HepG2 (cell line): Measurements from ENCODE around the gene MYH9. TPM values are rescaled to one million over a fixed set of nuclear protein-coding genes. Genes with fewer than 3 reads are reported as not detected.

ENCODE experiments used
- ATAC-seq: fragments of 200-7000 bp; cut with Tn5 transposase; 3 replicates; pipeline ENCODE4 v1.9.1; 2020; ENCODE audit warnings: mild to moderate bottlenecking, moderate library complexity
- BruUV-seq: library from RNA; stranded (reverse); fragments of 400-500 nt; replicated peaks from 2 replicates; lab custom pipeline; 2021; lab: Mats Ljungman, UMichigan
- CTCF ChIA-PET: fragments of 300-600 bp; formaldehyde crosslinking; extraction: SDS; loops from one replicate; lab custom pipeline; 2021; ENCODE audit warnings: low total read pairs, inconsistent platforms, low intra/inter-chr PET ratio; lab: Yijun Ruan, JAX
- POLR2A ChIA-PET: fragments of 350-600 bp; sonication (Branson Sonifier 250); formaldehyde crosslinking; loops from one replicate; lab custom pipeline; 2020; ENCODE audit warnings: antibody characterized with exemption, inconsistent platforms; lab: Yijun Ruan, JAX
- DNase-seq: peaks from one replicate; pipeline ENCODE4 v3.0.0-alpha.2; 2015; ENCODE audit warnings: low spot score
- FAIRE-seq: peaks from 3 replicates; lab custom pipeline; 2011; peaks lifted over from hg19 to GRCh38; lab: Jason Lieb, UNC
- H2AFZ ChIP-seq: one replicate; pipeline ENCODE4 v1.6.1; 2011; ENCODE audit warnings: low read length, inconsistent platforms
- H3K27ac ChIP-seq: fragments of 300-600 bp; 3 replicates; pipeline ENCODE4 v1.8.0; 2011; ENCODE audit warnings: mixed run types, mild to moderate bottlenecking, mixed read lengths, low read length, inconsistent platforms; ENCODE audit not compliant: insufficient read depth; ENCODE audit errors: extremely low read length
- H3K27me3 ChIP-seq, 2 experiments: fragments of 200-600 bp in 1 of 2; 2 replicates in 1 of 2; 3 replicates in 1 of 2; pipeline versions ENCODE4 v1.6.0 to v1.8.0; 2011; ENCODE audit warnings: low read length in 2 of 2, mild to moderate bottlenecking in 2 of 2, moderate library complexity in 2 of 2, inconsistent platforms in 1 of 2; ENCODE audit not compliant: insufficient read depth in 2 of 2, control insufficient read depth in 1 of 2
- H3K36me3 ChIP-seq, 2 experiments: fragments of 200-600 bp in 1 of 2; replicated peaks in 1 of 2; 2 replicates in 1 of 2; 3 replicates in 1 of 2; pipeline versions ENCODE4 v1.5.1 to v1.8.0; 2011; ENCODE audit warnings: low read length in 2 of 2, inconsistent platforms in 1 of 2; ENCODE audit not compliant: insufficient read depth in 2 of 2, control insufficient read depth in 1 of 2
- H3K4me1 ChIP-seq: 2 replicates; pipeline ENCODE4 v1.5.1; 2012; ENCODE audit warnings: low read length, inconsistent platforms; ENCODE audit not compliant: insufficient read depth
- H3K4me2 ChIP-seq: 2 replicates; pipeline ENCODE4 v1.6.0; 2011; ENCODE audit warnings: low read depth, low read length, inconsistent platforms
- H3K4me3 ChIP-seq, 3 experiments: fragments of 200-600 bp in 1 of 3; sonication (generic), shearing (Covaris generic) in 1 of 3; replicated peaks in 1 of 3; 2 replicates each; pipeline ENCODE4 v1.5.1; 2011 to 2016; ENCODE audit warnings: low read length in 3 of 3, inconsistent platforms in 2 of 3, low read depth in 2 of 3, mild to moderate bottlenecking in 2 of 3, control low read depth in 1 of 3, mixed read lengths in 1 of 3; ENCODE audit not compliant: insufficient read depth in 1 of 3
- H3K79me2 ChIP-seq: one replicate; pipeline ENCODE4 v1.6.1; 2011; ENCODE audit warnings: low read length, inconsistent platforms; ENCODE audit not compliant: insufficient read depth
- H3K9ac ChIP-seq: 2 replicates; pipeline ENCODE4 v1.6.0; 2011; ENCODE audit warnings: mild to moderate bottlenecking, low read depth, low read length, inconsistent platforms; ENCODE audit not compliant: insufficient read depth
- H3K9me3 ChIP-seq: 2 replicates; pipeline ENCODE4 v1.5.1; 2012; ENCODE audit warnings: mild to moderate bottlenecking, low read length
- H4K20me1 ChIP-seq: 2 replicates; pipeline ENCODE4 v1.6.0; 2011; ENCODE audit warnings: inconsistent platforms, mild to moderate bottlenecking, low read length, moderate library complexity; ENCODE audit not compliant: insufficient read depth
- BHLHE40 ChIP-seq: IDR thresholded peaks from 2 replicates; pipeline ENCODE4 v1.6.1; 2011; ENCODE audit warnings: low read length, improper control_type of control experiment
- FOXK1 ChIP-seq: sonication (generic); formaldehyde crosslinking; IDR thresholded peaks from 2 replicates; pipeline ENCODE4 v1.4.0; 2020; ENCODE audit warnings: low read depth, missing genetic modification reagents, borderline replicate concordance
- GFI1 ChIP-seq: sonication (generic); formaldehyde crosslinking; IDR thresholded peaks from 2 replicates; pipeline ENCODE4 v1.5.0; 2020; ENCODE audit warnings: missing genetic modification reagents, mild to moderate bottlenecking, borderline replicate concordance
- HNF4G ChIP-seq, 2 experiments: sonication (generic) in 1 of 2; formaldehyde crosslinking in 1 of 2; IDR thresholded peaks; 2 replicates each; pipeline versions ENCODE4 v1.4.0 to v1.6.1; 2011 to 2020; ENCODE audit warnings: borderline replicate concordance in 2 of 2, low read depth in 2 of 2, mild to moderate bottlenecking in 2 of 2, low read length in 1 of 2, missing genetic modification reagents in 1 of 2, moderate library complexity in 1 of 2
- PAX8 ChIP-seq: sonication (generic); formaldehyde crosslinking; IDR thresholded peaks from 2 replicates; pipeline ENCODE4 v1.8.0; 2022; ENCODE audit warnings: mild to moderate bottlenecking, missing genetic modification reagents, borderline replicate concordance
- REPIN1 ChIP-seq: sonication (generic); formaldehyde crosslinking; IDR thresholded peaks from 2 replicates; pipeline ENCODE4 v1.8.0; 2022; ENCODE audit warnings: missing genetic modification reagents, low read depth, mild to moderate bottlenecking, borderline replicate concordance
- TARDBP ChIP-seq: sonication (generic); formaldehyde crosslinking; IDR thresholded peaks from 2 replicates; pipeline ENCODE4 v1.8.0; 2022; ENCODE audit warnings: mild to moderate bottlenecking, missing genetic modification reagents
- TEAD3 ChIP-seq: optimal IDR thresholded peaks from 2 replicates; pipeline ENCODE3; 2016; ENCODE audit warnings: borderline replicate concordance
- ZNF33A ChIP-seq: sonication (generic); formaldehyde crosslinking; IDR thresholded peaks from 2 replicates; pipeline ENCODE4 v1.5.1; 2020; ENCODE audit warnings: missing genetic modification reagents, mild to moderate bottlenecking, moderate library complexity, borderline replicate concordance
- ZNF441 ChIP-seq: sonication (generic); formaldehyde crosslinking; IDR thresholded peaks from 2 replicates; pipeline ENCODE4 v1.7.0; 2021; ENCODE audit warnings: missing genetic modification reagents, borderline replicate concordance
- ZNF546 ChIP-seq: sonication (generic); formaldehyde crosslinking; conservative IDR thresholded peaks from 2 replicates; pipeline ENCODE4 v1.8.1; 2023; ENCODE audit warnings: mild to moderate bottlenecking, missing genetic modification reagents
- ZNF547 ChIP-seq: sonication (generic); formaldehyde crosslinking; IDR thresholded peaks from 2 replicates; pipeline ENCODE4 v1.5.1; 2020; ENCODE audit warnings: mild to moderate bottlenecking, missing genetic modification reagents
- ZNF761 ChIP-seq: sonication (generic); formaldehyde crosslinking; conservative IDR thresholded peaks from 2 replicates; pipeline ENCODE4 v1.4.0; 2020; ENCODE audit warnings: mild to moderate bottlenecking, missing genetic modification reagents
- ZSCAN21 ChIP-seq: sonication (generic); formaldehyde crosslinking; IDR thresholded peaks from 2 replicates; pipeline ENCODE4 v1.8.0; 2022; ENCODE audit warnings: mild to moderate bottlenecking, missing genetic modification reagents, moderate library complexity, borderline replicate concordance
- WGBS: methylation state at CpG from one replicate; pipeline ENCODE4 v1.1.6; 2017; ENCODE audit warnings: low lambda C conversion rate; 5-methylcytosine and 5-hydroxymethylcytosine counted together
- in situ Hi-C: cut with HindIII; loops from 2 replicates; pipeline ENCODE4 v1.10.0; 2017; ENCODE audit warnings: low pct_unique_long_range_greater_than_20kb; ENCODE audit not compliant: extremely low pct_ligation_motif_present
- intact Hi-C: fragments of 100-400 bp; cut with micrococcal nuclease; formaldehyde crosslinking; loops from one replicate; pipeline ENCODE4 v1.10.0; 2022; ENCODE audit not compliant: unreplicated experiment
- polyA plus RNA-seq, 8 experiments: library from polyadenylated mRNA; depleted of rRNA in 3 of 8; stranded (reverse) in 7 of 8; unstranded in 1 of 8; fragments of >200 nt; fragmentation: Illumina TruSeq in 4 of 8; extraction: Trizol in 4 of 8; gene quantifications; 2 replicates each; pipeline versions ENCODE4 v1.2.1 to v1.2.3, GENCODE V29; 2011 to 2016; ENCODE audit warnings: low read depth in 4 of 8, missing spikeins in 1 of 8, mixed read lengths in 1 of 8; ENCODE audit not compliant: insufficient read depth in 1 of 8
- total RNA-seq, 5 experiments: library from RNA; depleted of rRNA; stranded (reverse); fragments of >200 nt; fragmentation: Illumina TruSeq; extraction: Trizol; gene quantifications; 2 replicates each; pipeline ENCODE4 v1.2.3, GENCODE V29; 2016; ENCODE audit warnings: low read depth in 1 of 5
- TF ChIP-seq, protein P1 (sequence below): sonication (generic); formaldehyde crosslinking; IDR thresholded peaks from 2 replicates; pipeline ENCODE4 v1.4.0; 2020; ENCODE audit warnings: missing genetic modification reagents
- TF ChIP-seq, protein P2 (sequence below), 2 experiments: sonication (generic) in 1 of 2; formaldehyde crosslinking in 1 of 2; IDR thresholded peaks; 2 replicates each; pipeline versions ENCODE4 v1.4.0 to v1.6.1; 2018 to 2020; ENCODE audit warnings: missing genetic modification reagents in 2 of 2, borderline replicate concordance in 1 of 2, low read depth in 1 of 2, mild to moderate bottlenecking in 1 of 2, missing biosample characterization in 1 of 2
- TF ChIP-seq, protein P3 (sequence below): sonication (generic); formaldehyde crosslinking; IDR thresholded peaks from 2 replicates; pipeline ENCODE4 v1.4.0; 2020; ENCODE audit warnings: missing genetic modification reagents, mild to moderate bottlenecking, borderline replicate concordance

Gene MYH9
- total and polyA plus RNA-seq, 2 of the 13 experiments (the other 11 are each of a cell fraction or from before 2014, with no cell fraction given): 50.7 to 98.5 TPM

DNA sequence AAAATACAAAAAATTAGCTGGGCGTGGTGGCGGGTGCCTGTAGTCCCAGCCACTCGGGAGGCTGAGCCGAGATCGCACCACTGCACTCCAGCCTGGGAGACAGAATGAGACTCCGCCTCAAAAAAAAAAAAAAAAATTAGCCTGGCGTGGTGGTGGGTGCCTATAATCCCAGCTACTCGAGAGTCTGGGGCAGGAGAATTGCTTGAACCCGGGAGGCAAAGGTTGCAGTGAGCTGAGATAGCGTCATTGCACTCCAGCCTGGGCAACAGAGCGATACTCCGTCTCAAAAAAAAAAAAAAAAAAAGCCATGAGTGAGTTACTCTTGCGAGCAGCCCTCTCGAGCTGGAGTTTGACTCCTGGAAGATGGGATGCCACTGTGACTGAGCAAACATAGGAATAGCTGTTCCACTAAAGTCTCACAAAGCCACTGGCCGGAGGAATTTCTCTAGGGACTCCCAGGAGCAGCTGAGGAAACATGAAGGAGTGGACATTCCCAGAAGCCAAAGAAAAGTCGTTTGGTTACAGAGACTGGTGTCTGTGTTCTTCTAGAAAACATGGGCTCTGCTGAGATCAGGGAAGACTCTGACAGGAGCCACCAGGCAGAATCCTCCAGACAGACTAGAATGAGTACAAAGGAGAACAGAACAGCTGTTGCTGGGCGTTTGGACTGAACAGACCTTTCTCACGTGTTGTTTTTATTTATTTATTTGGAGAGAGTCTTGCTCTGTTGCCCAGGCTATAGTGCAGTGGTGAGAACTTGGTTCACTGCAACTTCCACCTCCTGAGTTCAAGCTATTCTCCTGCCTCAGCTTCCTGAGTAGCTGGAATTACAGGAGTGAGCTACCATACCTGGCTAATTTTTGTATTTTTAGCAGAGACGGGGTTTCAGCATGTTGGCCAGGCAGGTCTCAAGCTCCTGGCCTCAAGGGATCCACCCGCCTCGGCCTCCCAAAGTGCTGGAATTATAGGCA is 32.4 kb upstream of the MYH9 start:
- BruUV-seq: TSS peak; percentile 85
- ChIA-PET POLR2A (interaction anchor here (0.6 to 6.4 kb wide), 29 partner anchors 8 to 132 kb away, joined by 3 to 151 read pairs (median 5); partner anchors contain the start of genes FOXRED2 and MYH9), CTCF (no interaction called here)
- H3K4me1 ChIP-seq: peaks cover 85% of the 10 kb centered on the region
- peak overlapping the region; percentile 88 for H3K27ac ChIP-seq
- in situ Hi-C loops (no loop called here), intact Hi-C loops (loop anchor here (1.0 kb wide), 2 partner anchors 9 to 13 kb away; no protein-coding TSS in a partner anchor)
- peak overlapping the region; percentile 41 to 53 (median 49); a peak in 5 of 6 replicates for H3K4me3 ChIP-seq
- H2AFZ ChIP-seq: no peak overlapping the region
- no peak for DNase-seq
- peak; percentile 69 for ATAC-seq
- no peaks in the 10 kb centered on the region for H3K36me3 ChIP-seq
- FAIRE-seq: peak; percentile 18
- WGBS: 14% methylated on average over 20 of the region's 21 CpGs
- H4K20me1 ChIP-seq: no peaks in the 10 kb centered on the region
- peak overlapping the region; percentile 80 for H3K4me2 ChIP-seq
- H3K79me2 ChIP-seq: no peaks in the 10 kb centered on the region
- no peaks in the 10 kb centered on the region for H3K9me3 ChIP-seq
- peak overlapping the region; percentile 75 for H3K9ac ChIP-seq
- H3K27me3 ChIP-seq: no peaks in the 10 kb centered on the region
- TF ChIP-seq ZSCAN21 (CRISPR knock-in tag): no peak
- TF ChIP-seq ZNF546: no peak
- TF ChIP-seq FOXK1: no peak
- TF ChIP-seq REPIN1 (CRISPR knock-in tag): no peak
- TF ChIP-seq, protein P1, sequence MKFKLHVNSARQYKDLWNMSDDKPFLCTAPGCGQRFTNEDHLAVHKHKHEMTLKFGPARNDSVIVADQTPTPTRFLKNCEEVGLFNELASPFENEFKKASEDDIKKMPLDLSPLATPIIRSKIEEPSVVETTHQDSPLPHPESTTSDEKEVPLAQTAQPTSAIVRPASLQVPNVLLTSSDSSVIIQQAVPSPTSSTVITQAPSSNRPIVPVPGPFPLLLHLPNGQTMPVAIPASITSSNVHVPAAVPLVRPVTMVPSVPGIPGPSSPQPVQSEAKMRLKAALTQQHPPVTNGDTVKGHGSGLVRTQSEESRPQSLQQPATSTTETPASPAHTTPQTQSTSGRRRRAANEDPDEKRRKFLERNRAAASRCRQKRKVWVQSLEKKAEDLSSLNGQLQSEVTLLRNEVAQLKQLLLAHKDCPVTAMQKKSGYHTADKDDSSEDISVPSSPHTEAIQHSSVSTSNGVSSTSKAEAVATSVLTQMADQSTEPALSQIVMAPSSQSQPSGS (CRISPR knock-in tag): no peak; the same call in 1 of the 2 replicates
- TF ChIP-seq HNF4G (IDR thresholded peaks at IDR 0.05; ENCODE audit: borderline replicate concordance, low read depth, low read length): 0 out of 2 replicates have a peak, but pooled peaks have one; percentile 7
- no peak for TF ChIP-seq HNF4G (CRISPR knock-in tag; IDR thresholded peaks at IDR 0.05; ENCODE audit: borderline replicate concordance, low read depth)
- TF ChIP-seq ZNF761 (CRISPR knock-in tag): 0 out of 2 replicates have a peak, but pooled peaks have one; percentile 39
- 0 out of 2 replicates have a peak, but pooled peaks have one; percentile 2 for TF ChIP-seq TARDBP
- TF ChIP-seq, protein P2, sequence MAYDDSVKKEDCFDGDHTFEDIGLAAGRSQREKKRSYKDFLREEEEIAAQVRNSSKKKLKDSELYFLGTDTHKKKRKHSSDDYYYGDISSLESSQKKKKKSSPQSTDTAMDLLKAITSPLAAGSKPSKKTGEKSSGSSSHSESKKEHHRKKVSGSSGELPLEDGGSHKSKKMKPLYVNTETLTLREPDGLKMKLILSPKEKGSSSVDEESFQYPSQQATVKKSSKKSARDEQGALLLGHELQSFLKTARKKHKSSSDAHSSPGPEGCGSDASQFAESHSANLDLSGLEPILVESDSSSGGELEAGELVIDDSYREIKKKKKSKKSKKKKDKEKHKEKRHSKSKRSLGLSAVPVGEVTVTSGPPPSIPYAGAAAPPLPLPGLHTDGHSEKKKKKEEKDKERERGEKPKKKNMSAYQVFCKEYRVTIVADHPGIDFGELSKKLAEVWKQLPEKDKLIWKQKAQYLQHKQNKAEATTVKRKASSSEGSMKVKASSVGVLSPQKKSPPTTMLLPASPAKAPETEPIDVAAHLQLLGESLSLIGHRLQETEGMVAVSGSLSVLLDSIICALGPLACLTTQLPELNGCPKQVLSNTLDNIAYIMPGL (CRISPR knock-in tag; IDR thresholded peaks at IDR 0.05; ENCODE audit: borderline replicate concordance in 1 of 2, low read depth in 1 of 2): no peak
- no peak for TF ChIP-seq ZNF547 (CRISPR knock-in tag)
- TF ChIP-seq, protein P3, sequence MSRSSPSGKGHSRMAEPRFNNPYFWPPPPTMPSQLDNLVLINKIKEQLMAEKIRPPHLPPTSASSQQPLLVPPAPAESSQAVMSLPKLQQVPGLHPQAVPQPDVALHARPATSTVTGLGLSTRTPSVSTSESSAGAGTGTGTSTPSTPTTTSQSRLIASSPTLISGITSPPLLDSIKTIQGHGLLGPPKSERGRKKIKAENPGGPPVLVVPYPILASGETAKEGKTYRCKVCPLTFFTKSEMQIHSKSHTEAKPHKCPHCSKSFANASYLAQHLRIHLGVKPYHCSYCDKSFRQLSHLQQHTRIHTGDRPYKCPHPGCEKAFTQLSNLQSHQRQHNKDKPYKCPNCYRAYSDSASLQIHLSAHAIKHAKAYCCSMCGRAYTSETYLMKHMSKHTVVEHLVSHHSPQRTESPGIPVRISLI (CRISPR knock-in tag): peak; percentile 91
- peak; percentile 41; the same call in 1 of the 2 replicates for TF ChIP-seq PAX8 (CRISPR knock-in tag)
- no peak for TF ChIP-seq TEAD3
- 0 out of 2 replicates have a peak, but pooled peaks have one; percentile 9 for TF ChIP-seq GFI1 (CRISPR knock-in tag)
- TF ChIP-seq BHLHE40: 0 out of 2 replicates have a peak, but pooled peaks have one; percentile 14
- no peak for TF ChIP-seq ZNF33A (CRISPR knock-in tag)
- TF ChIP-seq ZNF441: peak; percentile 91
